Uterus (tissue), 2 donors: Measurements from ENCODE around the gene NUDT7.

Source experiments
- POLR2A ChIP-seq, 2 donors: fragments of 450-650 bp; IDR thresholded peaks; one replicate each; pipeline ENCODE4 v1.6.1; 2016; ENCODE audit warnings: antibody characterized with exemption in 2 of 2, mild to moderate bottlenecking in 1 of 2, moderate library complexity in 1 of 2
- TF ChIP-seq, protein P1 (sequence below), 4 experiments: fragments of 200-600 bp in 2 of 4; fragments of 450-650 bp in 2 of 4; sonication (generic) in 2 of 4; IDR thresholded peaks; one replicate each; pipeline ENCODE4 v1.5.1; 2016 to 2019; ENCODE audit warnings: antibody characterized with exemption in 4 of 4, mild to moderate bottlenecking in 2 of 4, moderate library complexity in 1 of 4

DNA sequence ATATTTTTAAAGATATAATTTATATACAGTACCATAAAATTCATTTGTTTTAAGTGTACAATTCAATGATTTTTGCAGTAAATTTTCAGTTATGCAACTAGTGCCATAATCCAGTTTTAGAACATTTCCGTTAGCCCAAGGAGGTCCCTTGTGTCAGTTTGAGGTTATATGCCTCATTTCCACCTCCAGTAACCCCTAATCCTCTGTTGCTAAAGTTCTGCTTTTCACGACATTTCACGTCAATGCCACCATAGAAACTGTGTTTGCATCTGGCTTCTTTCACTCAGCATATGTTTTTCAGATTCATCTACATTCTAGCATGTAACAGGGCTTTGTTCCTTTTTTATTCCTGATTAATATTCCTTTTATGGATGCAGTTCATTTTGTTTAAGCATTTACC lies 42.4 kb upstream of the NUDT7 start:
- TF ChIP-seq, protein P1, sequence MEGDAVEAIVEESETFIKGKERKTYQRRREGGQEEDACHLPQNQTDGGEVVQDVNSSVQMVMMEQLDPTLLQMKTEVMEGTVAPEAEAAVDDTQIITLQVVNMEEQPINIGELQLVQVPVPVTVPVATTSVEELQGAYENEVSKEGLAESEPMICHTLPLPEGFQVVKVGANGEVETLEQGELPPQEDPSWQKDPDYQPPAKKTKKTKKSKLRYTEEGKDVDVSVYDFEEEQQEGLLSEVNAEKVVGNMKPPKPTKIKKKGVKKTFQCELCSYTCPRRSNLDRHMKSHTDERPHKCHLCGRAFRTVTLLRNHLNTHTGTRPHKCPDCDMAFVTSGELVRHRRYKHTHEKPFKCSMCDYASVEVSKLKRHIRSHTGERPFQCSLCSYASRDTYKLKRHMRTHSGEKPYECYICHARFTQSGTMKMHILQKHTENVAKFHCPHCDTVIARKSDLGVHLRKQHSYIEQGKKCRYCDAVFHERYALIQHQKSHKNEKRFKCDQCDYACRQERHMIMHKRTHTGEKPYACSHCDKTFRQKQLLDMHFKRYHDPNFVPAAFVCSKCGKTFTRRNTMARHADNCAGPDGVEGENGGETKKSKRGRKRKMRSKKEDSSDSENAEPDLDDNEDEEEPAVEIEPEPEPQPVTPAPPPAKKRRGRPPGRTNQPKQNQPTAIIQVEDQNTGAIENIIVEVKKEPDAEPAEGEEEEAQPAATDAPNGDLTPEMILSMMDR (IDR thresholded peaks at IDR 0.05), result no peak
- no peak for TF ChIP-seq POLR2A (IDR thresholded peaks at IDR 0.05)
